ENCODE measurements around the gene LRRTM2. TPM values are rescaled to one million over a fixed set of nuclear protein-coding genes. Genes with fewer than 3 reads are reported as not detected.

The LRRTM2 gene
- polyA plus RNA-seq, 6 donors from 2014 or later = 0.09 to 0.12 TPM; not detected in 4

- Mint-ChIP-seq H3K36me3 (peaks cover 26 to 50% of the 10 kb centered on the region in 2 donors), H3K4me1 (peaks cover 3 to 18% (median 16%) of the 10 kb centered on the region in 3 donors), H3K27ac (no peak overlapping the region), H3K27me3 (no peaks in the 10 kb centered on the region), H3K9me3 (peaks cover 0 to 6% (median 0%) of the 10 kb centered on the region in 7 donors), H3K4me3 (no peak overlapping the region)
- ATAC-seq (ENCODE audit: low read depth in 2 of 2) (no peak), DNase-seq (no peak)
Observed at GRCh38 chr5:138901716-138902115, 26.6 kb upstream of the LRRTM2 start.

DNA sequence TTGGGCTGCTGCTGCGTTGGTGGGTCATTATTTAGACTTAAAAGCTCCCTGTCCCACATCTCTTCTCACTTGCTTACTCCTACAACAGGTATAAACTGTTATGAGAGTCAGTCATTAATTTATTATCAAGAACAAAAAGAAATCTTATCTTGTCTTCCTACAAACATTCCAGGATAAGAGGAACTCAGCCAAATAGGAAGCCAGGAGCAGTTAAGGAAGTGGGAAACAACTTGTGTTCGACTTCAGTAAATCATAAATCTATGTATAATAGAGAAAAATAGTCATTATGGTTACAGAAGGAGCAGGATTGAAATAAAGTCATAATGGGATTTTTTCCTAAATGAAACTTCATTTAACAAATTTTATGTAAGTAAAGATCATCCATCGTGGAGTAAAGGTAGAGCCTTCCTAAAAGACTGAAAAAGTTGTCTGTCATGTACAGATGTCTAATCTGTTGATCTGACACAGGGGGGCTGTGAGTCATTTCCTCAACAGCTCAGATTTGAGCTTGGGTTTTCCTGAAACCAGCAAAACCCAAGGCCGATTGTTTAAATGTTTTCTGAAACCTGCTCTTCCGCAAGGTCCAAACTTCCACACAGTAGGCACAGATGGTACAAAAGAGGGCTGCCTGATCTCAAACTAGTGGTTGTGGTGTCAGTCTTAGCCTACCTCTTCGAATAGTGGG is 25.3 kb upstream of the LRRTM2 start:
- H3K36me3 Mint-ChIP-seq = peaks cover 23 to 52% of the 10 kb centered on the region in 2 donors
- peak overlapping the region in 1 of 6 donors; percentile 16 for H3K27ac Mint-ChIP-seq
- H3K4me1 Mint-ChIP-seq = peaks cover 3 to 18% (median 16%) of the 10 kb centered on the region in 3 donors
- no peak overlapping the region for H3K4me3 Mint-ChIP-seq
- H3K27me3 Mint-ChIP-seq = no peaks in the 10 kb centered on the region
- H3K9me3 Mint-ChIP-seq = peaks cover 0 to 6% (median 0%) of the 10 kb centered on the region in 7 donors
- no peak for ATAC-seq (ENCODE audit: low read depth in 2 of 2)
- DNase-seq = no peak

- H3K4me3 Mint-ChIP-seq = no peak overlapping the region
- DNase-seq (no peak), ATAC-seq (ENCODE audit: low read depth in 2 of 2) (no peak)
- peaks cover 24 to 45% of the 10 kb centered on the region in 2 donors for H3K36me3 Mint-ChIP-seq
- peaks cover 0 to 6% (median 0%) of the 10 kb centered on the region in 7 donors for H3K9me3 Mint-ChIP-seq
- no peaks in the 10 kb centered on the region for H3K27me3 Mint-ChIP-seq
- peaks cover 10 to 18% (median 18%) of the 10 kb centered on the region in 3 donors for H3K4me1 Mint-ChIP-seq
- H3K27ac Mint-ChIP-seq = peak overlapping the region in 1 of 6 donors; percentile 5
Observed at GRCh38 chr5:138898742-138899141, 23.6 kb upstream of the LRRTM2 start.

GRCh38 chr5:138898299-138898698 is 23.2 kb upstream of the LRRTM2 start:
- DNase-seq = no peak
- no peak overlapping the region for H3K4me3 Mint-ChIP-seq
- peaks cover 19 to 40% of the 10 kb centered on the region in 2 donors for H3K36me3 Mint-ChIP-seq
- H3K9me3 Mint-ChIP-seq = peaks cover 0 to 6% (median 0%) of the 10 kb centered on the region in 7 donors
- no peak overlapping the region for H3K27ac Mint-ChIP-seq
- ATAC-seq (ENCODE audit: low read depth in 2 of 2) = no peak
- H3K4me1 Mint-ChIP-seq = peaks cover 10 to 18% (median 18%) of the 10 kb centered on the region in 3 donors
- no peaks in the 10 kb centered on the region for H3K27me3 Mint-ChIP-seq

- peak overlapping the region in 2 of 6 donors; percentile 18 to 69 for H3K27ac Mint-ChIP-seq
- ATAC-seq (ENCODE audit: low read depth in 2 of 2) = no peak
Observed at GRCh38 chr5:138895918-138896317, 20.8 kb upstream of the LRRTM2 start.

DNA sequence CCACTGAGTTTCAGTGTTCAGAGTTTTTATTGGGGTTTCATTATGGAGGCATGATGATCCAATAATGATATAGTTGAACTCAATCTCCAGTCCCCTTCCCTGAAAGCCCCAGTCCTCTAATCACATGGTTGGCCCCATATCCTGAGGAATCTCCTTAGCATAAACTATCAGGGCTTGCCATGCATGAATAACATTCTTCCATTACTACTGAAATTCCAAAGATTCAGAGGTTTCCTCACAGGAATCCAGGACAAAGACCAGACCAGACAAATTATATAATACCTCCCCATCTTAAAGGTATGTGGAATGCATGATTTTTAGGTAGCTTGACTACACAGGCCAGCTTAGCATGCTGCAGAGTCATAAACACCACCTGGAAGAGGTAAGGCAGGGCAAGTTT is 15.5 kb upstream of the LRRTM2 start:
- ATAC-seq (ENCODE audit: low read depth in 2 of 2) (no peak), DNase-seq (no peak)
- Mint-ChIP-seq H3K9me3 (peaks cover 8 to 19% (median 17%) of the 10 kb centered on the region in 7 donors), H3K36me3 (peaks cover 41 to 45% of the 10 kb centered on the region in 2 donors), H3K4me1 (peaks cover 0 to 7% (median 2%) of the 10 kb centered on the region in 3 donors), H3K27ac (no peak overlapping the region), H3K4me3 (no peak overlapping the region), H3K27me3 (no peaks in the 10 kb centered on the region)

More at GRCh38 chr5:138895918-138896317, 20.8 kb upstream of the LRRTM2 start:
- peaks cover 1 to 9% (median 5%) of the 10 kb centered on the region in 7 donors for H3K9me3 Mint-ChIP-seq
- H3K27me3 Mint-ChIP-seq = no peaks in the 10 kb centered on the region
- H3K4me1 Mint-ChIP-seq = peaks cover 8 to 18% (median 18%) of the 10 kb centered on the region in 3 donors
- H3K36me3 Mint-ChIP-seq = peaks cover 25 to 36% of the 10 kb centered on the region in 2 donors
- H3K4me3 Mint-ChIP-seq = no peak overlapping the region
- DNase-seq = no peak

DNA sequence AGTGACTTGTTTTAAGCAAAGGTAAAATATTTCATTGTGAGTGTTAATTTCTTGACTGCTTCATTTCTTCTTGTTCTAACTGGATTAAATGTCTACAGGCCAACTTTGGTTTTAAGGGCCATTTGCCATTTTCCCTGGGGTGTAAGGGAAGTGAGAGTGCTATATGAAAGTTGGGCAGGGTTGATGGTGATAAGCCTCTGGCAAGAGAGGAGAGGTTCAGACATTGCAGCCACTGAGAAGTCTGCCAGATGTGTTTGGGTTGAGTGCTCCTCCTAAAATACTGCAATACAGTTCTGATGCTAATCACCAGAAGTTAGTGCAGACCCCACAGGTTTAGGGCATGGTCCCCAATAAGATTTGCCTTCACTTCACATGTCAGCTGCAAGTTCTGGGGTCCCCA is 14.9 kb upstream of the LRRTM2 start:
- DNase-seq = no peak
- Mint-ChIP-seq H3K27me3 (no peaks in the 10 kb centered on the region), H3K4me1 (peaks cover 0 to 4% (median 2%) of the 10 kb centered on the region in 3 donors), H3K36me3 (peaks cover 36 to 45% of the 10 kb centered on the region in 2 donors), H3K9me3 (peaks cover 8 to 19% (median 17%) of the 10 kb centered on the region in 7 donors), H3K4me3 (peak overlapping the region in 1 of 8 donors; percentile 35), H3K27ac (no peak overlapping the region)
- ATAC-seq (ENCODE audit: low read depth in 2 of 2) = no peak

DNA sequence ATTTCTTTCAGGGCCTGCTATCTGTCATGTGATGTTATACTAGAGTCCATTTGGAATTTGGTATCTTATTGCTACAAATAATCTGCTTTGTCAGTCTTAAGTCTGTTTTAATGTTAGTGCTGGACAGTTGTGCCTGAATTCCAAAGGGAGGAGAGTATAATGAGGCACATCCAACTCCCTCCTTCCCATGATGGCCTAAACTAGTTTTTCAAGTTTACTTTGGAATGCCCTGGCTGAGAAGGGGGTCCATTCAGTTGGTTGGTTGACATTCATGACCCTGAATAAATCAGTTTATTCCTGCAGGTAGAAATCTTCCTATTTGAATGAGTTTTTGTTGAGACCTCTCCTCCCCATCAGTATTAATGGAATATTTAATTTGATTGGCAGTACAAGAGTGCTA is 9.4 kb upstream of the LRRTM2 start:
- H3K4me3 Mint-ChIP-seq = no peak overlapping the region
- ATAC-seq (ENCODE audit: low read depth in 2 of 2) (no peak), DNase-seq (no peak)
- H3K36me3 Mint-ChIP-seq = peaks cover 10 to 26% of the 10 kb centered on the region in 2 donors
- peaks cover under 1 to 5% (median 2%) of the 10 kb centered on the region in 7 donors for H3K9me3 Mint-ChIP-seq
- H3K27me3 Mint-ChIP-seq = no peaks in the 10 kb centered on the region
- H3K27ac Mint-ChIP-seq = no peak overlapping the region
- peaks cover 23 to 33% (median 25%) of the 10 kb centered on the region in 3 donors for H3K4me1 Mint-ChIP-seq

DNA sequence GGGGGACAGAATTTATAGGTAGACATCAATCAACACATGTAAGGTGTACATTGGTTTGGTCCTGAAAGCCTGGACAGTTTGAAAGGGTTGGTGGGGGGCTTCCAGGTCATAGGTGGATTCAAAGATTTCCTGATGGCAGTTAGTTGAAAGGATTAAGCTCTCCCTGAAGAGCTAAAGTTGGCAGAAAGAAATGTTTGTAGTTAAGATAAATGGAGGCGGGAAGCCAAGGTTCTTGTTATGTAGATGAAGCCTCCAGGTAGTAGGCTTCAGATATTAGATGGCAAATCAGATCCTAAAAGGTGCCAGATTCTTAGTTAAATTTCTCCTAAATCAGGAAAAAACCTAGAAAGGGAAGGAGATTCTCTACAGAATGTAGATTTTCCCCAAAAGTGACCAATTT is 9.0 kb upstream of the LRRTM2 start:
- H3K4me1 Mint-ChIP-seq = peaks cover 23 to 33% (median 25%) of the 10 kb centered on the region in 3 donors
- no peak for DNase-seq
- H3K36me3 Mint-ChIP-seq = peaks cover 5 to 25% of the 10 kb centered on the region in 2 donors
- peak overlapping the region in 2 of 6 donors; percentile 22 to 52 for H3K27ac Mint-ChIP-seq
- peaks cover 0 to 3% (median 0%) of the 10 kb centered on the region in 7 donors for H3K9me3 Mint-ChIP-seq
- H3K27me3 Mint-ChIP-seq = no peaks in the 10 kb centered on the region
- no peak overlapping the region for H3K4me3 Mint-ChIP-seq
- no peak for ATAC-seq (ENCODE audit: low read depth in 2 of 2)

- Mint-ChIP-seq H3K27me3 (no peaks in the 10 kb centered on the region), H3K27ac (no peak overlapping the region), H3K4me1 (peaks cover 23 to 37% (median 25%) of the 10 kb centered on the region in 3 donors), H3K36me3 (peaks cover 0 to 19% of the 10 kb centered on the region in 2 donors), H3K9me3 (peaks cover 0 to 3% (median 0%) of the 10 kb centered on the region in 7 donors), H3K4me3 (no peak overlapping the region)
- ATAC-seq (ENCODE audit: low read depth in 2 of 2) = no peak
- DNase-seq = no peak
Observed at GRCh38 chr5:138883211-138883610, 8.1 kb upstream of the LRRTM2 start.

GRCh38 chr5:138878437-138879235 is 3.5 kb upstream of the LRRTM2 start:
- Mint-ChIP-seq H3K4me1 (peaks cover 23 to 34% (median 28%) of the 10 kb centered on the region in 3 donors), H3K36me3 (peaks cover 0 to 10% of the 10 kb centered on the region in 2 donors), H3K27me3 (no peaks in the 10 kb centered on the region), H3K4me3 (no peak overlapping the region), H3K9me3 (peaks cover 0 to 8% (median 3%) of the 10 kb centered on the region in 7 donors), H3K27ac (no peak overlapping the region)
- ATAC-seq (ENCODE audit: low read depth in 2 of 2) (no peak), DNase-seq (no peak)

GRCh38 chr5:138876811-138877210 is 1.7 kb upstream of the LRRTM2 start:
- ATAC-seq (ENCODE audit: low read depth in 2 of 2) (no peak), DNase-seq (no peak)
- Mint-ChIP-seq H3K36me3 (peaks cover 0 to 19% of the 10 kb centered on the region in 2 donors), H3K4me1 (peaks cover 12 to 25% (median 19%) of the 10 kb centered on the region in 3 donors), H3K27me3 (no peaks in the 10 kb centered on the region), H3K27ac (peak overlapping the region in 1 of 6 donors; percentile 6), H3K4me3 (no peak overlapping the region), H3K9me3 (peaks cover 0 to 8% (median 0%) of the 10 kb centered on the region in 7 donors)

DNA sequence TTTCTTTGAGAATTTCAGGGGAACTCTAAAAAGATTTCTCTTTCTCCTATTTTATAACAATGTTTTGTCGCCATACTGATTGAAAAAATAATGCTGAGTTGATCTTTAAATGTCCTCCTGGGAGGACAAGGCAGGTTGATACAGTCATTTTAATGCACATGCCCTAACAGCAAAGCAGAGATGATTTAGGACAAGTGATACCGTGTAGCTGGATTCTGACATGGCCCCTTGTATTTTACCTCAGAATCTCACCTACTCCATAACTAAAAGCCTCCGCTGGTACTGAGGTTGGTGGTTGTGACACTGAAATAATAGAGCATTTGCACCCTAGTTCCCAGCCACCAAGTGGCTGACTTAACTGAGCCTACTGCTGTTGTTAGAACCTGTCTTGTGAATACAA is 811 bp upstream of the LRRTM2 start:
- peaks cover 0 to 8% (median 0%) of the 10 kb centered on the region in 7 donors for H3K9me3 Mint-ChIP-seq
- no peak overlapping the region for H3K4me3 Mint-ChIP-seq
- peaks cover 11 to 22% (median 20%) of the 10 kb centered on the region in 3 donors for H3K4me1 Mint-ChIP-seq
- no peak for DNase-seq
- no peaks in the 10 kb centered on the region for H3K27me3 Mint-ChIP-seq
- H3K27ac Mint-ChIP-seq = no peak overlapping the region
- no peak for ATAC-seq (ENCODE audit: low read depth in 2 of 2)
- peaks cover 0 to 19% of the 10 kb centered on the region in 2 donors for H3K36me3 Mint-ChIP-seq
